Activated gamma-delta T cell (primary cell): ENCODE measurements around the gene COL2A1.

Source experiments
- DNase-seq: peaks from one replicate; lab custom pipeline; 2025; lab: John Stamatoyannopoulos, UW

COL2A1 gene

GRCh38 chr12:47944685-47945340, 59.5 kb downstream of the COL2A1 start:
- no peak for DNase-seq

GRCh38 chr12:47943623-47944340, 60.5 kb downstream of the COL2A1 start:
- DNase-seq: no peak

- DNase-seq: no peak
These were observed 61.6 kb downstream of the COL2A1 start for GRCh38 chr12:47942614-47943225.

- no peak for DNase-seq
These were observed 62.2 kb downstream of the COL2A1 start for GRCh38 chr12:47941871-47942613.

- DNase-seq: no peak
These were observed 62.8 kb downstream of the COL2A1 start for GRCh38 chr12:47941475-47941780.

- no peak for DNase-seq
These were observed 63.4 kb downstream of the COL2A1 start for GRCh38 chr12:47940773-47941474.

- no peak for DNase-seq
These were observed 65.2 kb downstream of the COL2A1 start for GRCh38 chr12:47939009-47939601.

GRCh38 chr12:47938594-47938993, 65.7 kb downstream of the COL2A1 start:
- DNase-seq: no peak

- DNase-seq: no peak
These were observed 66.2 kb downstream of the COL2A1 start for GRCh38 chr12:47938093-47938492.

- DNase-seq: no peak
These were observed 69.1 kb downstream of the COL2A1 start for GRCh38 chr12:47935184-47935583.

- DNase-seq: no peak
These were observed 73.1 kb downstream of the COL2A1 start for GRCh38 chr12:47931187-47931586.

GRCh38 chr12:47930634-47931033, 73.6 kb downstream of the COL2A1 start:
- DNase-seq: no peak

- no peak for DNase-seq
These were observed 76.9 kb downstream of the COL2A1 start for GRCh38 chr12:47927346-47927745.
